ENCODE results near the gene SPAG16.

SPAG16 gene

DNA sequence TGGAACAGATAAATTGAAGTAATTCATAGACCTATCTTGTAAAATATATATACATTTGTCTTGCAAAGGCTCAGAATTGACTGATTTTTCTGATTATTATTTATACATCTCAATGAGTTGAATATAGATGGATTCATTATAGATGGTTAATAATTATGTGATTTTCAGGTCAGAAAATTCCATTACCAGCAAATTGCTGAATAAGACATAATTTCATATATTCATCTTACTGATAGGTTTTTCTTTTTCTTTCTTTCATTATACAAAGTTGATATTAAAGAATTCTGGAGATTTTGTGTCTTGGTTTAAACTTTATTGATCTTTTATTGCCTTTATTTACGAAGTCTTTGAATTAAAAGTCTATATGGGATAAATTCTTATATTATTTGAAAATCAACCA, 41.6 kb upstream of the SPAG16 start:
- no peak for TF ChIP-seq ZFX (IDR thresholded peaks at IDR 0.05)
- TF ChIP-seq, protein P1, sequence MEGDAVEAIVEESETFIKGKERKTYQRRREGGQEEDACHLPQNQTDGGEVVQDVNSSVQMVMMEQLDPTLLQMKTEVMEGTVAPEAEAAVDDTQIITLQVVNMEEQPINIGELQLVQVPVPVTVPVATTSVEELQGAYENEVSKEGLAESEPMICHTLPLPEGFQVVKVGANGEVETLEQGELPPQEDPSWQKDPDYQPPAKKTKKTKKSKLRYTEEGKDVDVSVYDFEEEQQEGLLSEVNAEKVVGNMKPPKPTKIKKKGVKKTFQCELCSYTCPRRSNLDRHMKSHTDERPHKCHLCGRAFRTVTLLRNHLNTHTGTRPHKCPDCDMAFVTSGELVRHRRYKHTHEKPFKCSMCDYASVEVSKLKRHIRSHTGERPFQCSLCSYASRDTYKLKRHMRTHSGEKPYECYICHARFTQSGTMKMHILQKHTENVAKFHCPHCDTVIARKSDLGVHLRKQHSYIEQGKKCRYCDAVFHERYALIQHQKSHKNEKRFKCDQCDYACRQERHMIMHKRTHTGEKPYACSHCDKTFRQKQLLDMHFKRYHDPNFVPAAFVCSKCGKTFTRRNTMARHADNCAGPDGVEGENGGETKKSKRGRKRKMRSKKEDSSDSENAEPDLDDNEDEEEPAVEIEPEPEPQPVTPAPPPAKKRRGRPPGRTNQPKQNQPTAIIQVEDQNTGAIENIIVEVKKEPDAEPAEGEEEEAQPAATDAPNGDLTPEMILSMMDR (conservative IDR thresholded peaks at IDR 0.05): no peak
- no peak overlapping the region for H3K27ac ChIP-seq

DNA sequence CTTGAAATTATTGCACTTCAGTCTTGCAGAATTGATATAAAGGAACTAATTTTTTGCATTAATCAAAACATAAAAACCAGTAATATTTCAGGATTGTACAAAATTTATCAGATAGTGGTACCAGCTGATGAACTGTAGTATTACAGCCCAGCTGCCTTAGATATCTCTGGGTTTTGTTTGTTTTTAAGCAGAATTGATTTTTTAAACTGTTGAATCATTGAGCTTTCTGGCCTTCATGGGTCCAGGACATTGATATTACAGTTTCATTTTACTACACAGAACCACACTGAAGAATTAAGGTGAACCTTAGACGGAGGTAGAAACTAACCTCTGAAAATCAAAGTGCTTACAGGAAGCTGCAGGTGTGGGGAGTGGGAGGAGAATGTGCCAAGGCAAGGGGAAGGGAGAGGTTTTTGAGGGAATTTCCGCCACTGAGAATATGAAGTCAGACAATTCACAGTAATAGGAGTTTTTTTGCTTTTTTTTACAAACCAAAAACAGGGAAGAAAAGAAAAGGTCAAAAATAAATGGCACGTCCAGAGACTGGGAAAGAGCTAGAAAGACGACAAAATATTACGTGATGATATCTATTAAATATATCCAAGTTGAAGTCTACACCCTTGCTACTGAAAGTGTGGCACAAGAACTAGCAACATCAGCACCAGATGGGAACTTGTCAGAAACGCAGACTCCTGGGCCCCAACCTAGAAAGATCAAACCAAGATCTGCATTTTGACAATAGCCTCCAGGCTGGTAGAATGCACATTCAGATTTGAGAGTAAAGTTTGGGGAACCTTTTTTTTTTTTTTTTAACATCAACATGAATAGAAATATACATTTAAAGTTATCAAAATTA, 40.8 kb upstream of the SPAG16 start:
- TF ChIP-seq, protein P1 (conservative IDR thresholded peaks at IDR 0.05): no peak
- no peak for TF ChIP-seq ZFX (IDR thresholded peaks at IDR 0.05)

DNA sequence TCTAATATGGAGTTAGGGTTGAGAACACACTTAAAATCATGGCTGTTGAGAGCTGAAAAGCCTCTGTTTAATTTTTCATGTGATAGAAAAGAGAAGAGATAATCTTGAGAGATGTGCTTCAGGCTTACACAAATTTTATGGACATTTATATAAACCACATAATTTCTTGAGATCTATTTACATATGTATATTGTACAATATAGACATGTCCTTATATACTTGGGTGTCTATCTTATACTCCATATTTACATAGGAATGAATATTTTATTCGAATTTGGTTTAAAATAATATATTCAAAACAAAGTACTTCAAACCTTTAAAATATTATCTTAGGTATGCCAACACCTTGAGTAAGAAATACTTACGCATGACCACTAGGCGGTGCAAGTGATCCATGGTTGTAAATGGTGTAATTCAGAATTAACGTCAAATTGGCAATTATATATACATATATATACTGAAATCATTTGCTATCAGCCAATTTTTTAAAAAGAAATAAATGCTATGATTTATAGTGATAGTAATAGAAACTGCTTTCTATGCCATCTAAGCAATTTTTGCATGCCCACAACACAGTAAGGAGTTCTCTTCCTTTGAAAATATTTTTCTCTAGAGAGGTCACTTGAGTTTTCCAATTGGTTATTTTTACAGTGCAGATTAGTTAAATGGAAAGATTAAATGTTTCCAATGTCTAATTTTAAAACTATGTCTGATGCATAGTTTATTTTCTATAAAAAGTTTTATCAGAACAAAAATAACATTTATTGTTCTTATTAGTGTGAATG, 37.6 kb upstream of the SPAG16 start:
- H3K27ac ChIP-seq: no peak overlapping the region
- TF ChIP-seq, protein P1 (conservative IDR thresholded peaks at IDR 0.05): peak; percentile 90
- no peak for TF ChIP-seq ZFX (IDR thresholded peaks at IDR 0.05)

More for the DNA sequence above, 40.8 kb upstream of the SPAG16 start:
- no peak overlapping the region for H3K27ac ChIP-seq

DNA sequence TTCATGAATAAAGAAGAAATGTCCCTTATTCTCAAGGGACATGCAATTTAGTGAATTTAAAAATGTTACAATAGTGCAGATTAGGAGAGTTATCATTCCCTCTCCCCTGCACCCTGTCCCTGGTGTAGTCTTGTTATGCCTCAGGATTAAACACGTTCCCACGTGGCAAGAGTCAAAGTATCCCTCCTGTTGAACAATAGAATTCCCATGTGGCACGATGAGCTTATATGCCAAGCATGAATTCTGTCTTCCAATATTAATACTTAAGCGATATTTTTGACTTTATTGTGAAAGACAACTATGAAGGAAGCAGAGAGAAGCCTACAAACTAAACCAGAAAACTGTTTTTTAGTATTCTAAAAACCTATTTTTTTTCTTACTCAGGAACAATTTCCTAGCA, 36.7 kb upstream of the SPAG16 start:
- TF ChIP-seq, protein P1 (conservative IDR thresholded peaks at IDR 0.05): no peak
- TF ChIP-seq ZFX (IDR thresholded peaks at IDR 0.05): no peak
- no peak overlapping the region for H3K27ac ChIP-seq

DNA sequence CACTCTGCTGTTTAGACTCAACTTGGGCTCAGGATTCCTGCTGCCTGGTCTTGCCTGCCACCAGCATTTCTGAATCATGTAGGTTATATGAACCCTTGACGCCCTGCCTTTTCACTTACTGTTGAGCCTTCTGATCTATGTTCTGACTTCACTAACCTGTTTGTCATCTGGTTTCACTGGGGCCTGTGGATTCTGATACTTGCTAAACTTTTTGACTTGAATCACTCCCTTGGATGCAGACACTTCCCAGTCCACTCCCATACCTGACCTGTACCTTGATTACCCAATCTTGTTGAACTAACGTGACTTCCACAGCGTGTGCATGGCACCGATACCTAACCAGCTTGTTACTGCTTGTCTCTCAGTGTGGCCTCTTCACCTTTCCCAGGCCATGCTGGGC, 35.6 kb upstream of the SPAG16 start:
- no peak overlapping the region; the same call in 1 of the 2 replicates for H3K27ac ChIP-seq

DNA sequence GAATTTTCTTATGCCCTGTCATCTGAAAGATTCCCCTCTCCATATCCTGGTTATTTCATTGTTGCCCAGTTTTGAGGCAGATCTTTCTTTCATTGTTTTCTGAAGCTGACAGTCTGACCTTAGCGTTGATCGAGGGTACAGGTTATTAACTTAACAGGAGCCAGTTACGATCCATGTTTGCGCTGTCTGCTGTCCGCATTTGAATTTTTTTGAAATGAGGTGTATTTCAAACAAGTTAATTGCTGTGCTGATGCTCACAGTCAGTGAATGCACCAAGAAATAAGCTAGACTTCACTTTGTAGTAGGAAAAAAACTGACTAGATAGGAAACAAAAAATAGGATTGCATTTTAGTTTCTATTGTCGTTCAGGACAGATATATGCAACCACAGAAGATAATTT, 34.8 kb upstream of the SPAG16 start:
- no peak overlapping the region for H3K27ac ChIP-seq
- no peak for TF ChIP-seq ZFX (IDR thresholded peaks at IDR 0.05)
- TF ChIP-seq, protein P1 (conservative IDR thresholded peaks at IDR 0.05): no peak

More for the DNA sequence above, 35.6 kb upstream of the SPAG16 start:
- TF ChIP-seq ZFX (IDR thresholded peaks at IDR 0.05): no peak
- TF ChIP-seq, protein P1 (conservative IDR thresholded peaks at IDR 0.05): no peak

DNA sequence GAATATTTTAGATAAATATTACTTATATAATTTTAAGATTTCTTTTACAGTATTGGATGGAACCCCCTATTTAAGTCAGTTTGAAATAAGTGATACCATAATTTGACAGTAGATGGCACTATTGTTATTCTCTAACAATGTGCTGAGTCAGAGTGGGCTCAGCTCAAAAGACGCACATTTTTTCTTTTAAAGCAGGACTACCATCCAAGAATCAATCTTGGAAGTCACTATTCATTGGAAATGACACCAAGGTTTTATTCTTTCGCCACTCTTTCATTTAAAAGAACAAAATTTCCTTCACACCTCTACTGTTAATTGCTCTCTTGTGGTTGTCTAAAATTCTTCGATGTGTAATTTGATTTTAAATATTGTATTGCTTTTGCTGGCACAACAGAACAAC, 32.6 kb upstream of the SPAG16 start:
- no peak overlapping the region for H3K27ac ChIP-seq
- TF ChIP-seq, protein P1 (conservative IDR thresholded peaks at IDR 0.05): peak; percentile 69
- no peak for TF ChIP-seq ZFX (IDR thresholded peaks at IDR 0.05)
